GM19023 (cell line): ENCODE measurements around the gene COP1.

Experiments
- ATAC-seq: cut with Tn5 transposase; IDR thresholded peaks from one replicate; pipeline ENCODE4 v1.9.1; 2021; ENCODE audit warnings: mild to moderate bottlenecking, moderate library complexity; ENCODE audit not compliant: unreplicated experiment

COP1 gene

GRCh38 chr1:175902281-175902680 lies 304.8 kb downstream of the COP1 start:
- no peak for ATAC-seq

GRCh38 chr1:175901076-175901836 lies 305.8 kb downstream of the COP1 start:
- ATAC-seq = no peak

- ATAC-seq = no peak
These were observed 306.9 kb downstream of the COP1 start for GRCh38 chr1:175900171-175900570.

GRCh38 chr1:175895966-175896365 lies 311.1 kb downstream of the COP1 start:
- no peak for ATAC-seq
